Germinal center (tissue), 1 donor: ENCODE results near the gene ZBTB8A.
"Not testable (repeated sequence)": the region's sequence is repeated elsewhere in the genome, so short reads cannot be mapped to it uniquely, and the experiment has no call there.

Experiments
- DNase-seq: peaks from one replicate; pipeline ENCODE4 v3.0.0; 2012; ENCODE audit warnings: mixed read lengths, low spot score

The ZBTB8A gene

DNA sequence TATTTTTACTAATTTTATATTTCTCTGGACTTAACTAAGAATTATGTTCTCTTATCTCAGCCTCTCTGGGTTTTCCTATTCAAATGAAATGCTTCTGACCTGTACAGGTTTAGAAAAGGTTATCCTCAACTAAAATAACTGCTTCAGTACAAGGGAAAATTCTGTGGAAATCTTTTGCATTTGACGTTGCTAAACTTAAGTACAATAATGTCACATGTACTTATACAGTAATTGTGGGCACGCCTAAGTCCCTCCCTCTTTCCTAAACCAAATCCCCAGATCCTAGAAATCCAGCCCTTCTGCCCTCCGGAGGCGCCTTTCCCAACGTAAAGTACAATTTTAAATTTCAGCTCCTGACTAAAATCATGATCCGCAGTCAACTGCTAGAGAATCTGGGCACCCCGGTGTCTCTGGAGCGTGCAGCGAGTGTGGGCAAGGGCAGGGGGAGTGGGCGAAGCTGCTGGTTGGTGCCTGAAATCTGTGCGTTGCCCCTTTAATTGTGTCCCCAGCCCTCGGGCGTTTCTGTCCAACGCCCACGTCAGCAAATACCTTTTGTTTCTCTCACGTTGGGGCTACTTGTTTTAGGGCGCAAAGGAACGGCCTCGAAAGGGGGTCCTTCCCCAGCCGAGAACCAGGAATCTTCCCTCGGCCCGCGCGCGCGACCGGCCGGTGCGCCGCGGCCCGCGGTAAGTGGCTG lies at the start of gene ZBTB8A:
Gene ZBTB8A, plus strand, starts transcription at position 541 of the 697 bp plus-strand sequence. CDS start 53,505 bp downstream, outside the sequence.
- peak; percentile 32 for DNase-seq

- DNase-seq, result no peak
These were observed 49.3 kb upstream of the ZBTB8A start for GRCh38 chr1:32489774-32490454.

DNA sequence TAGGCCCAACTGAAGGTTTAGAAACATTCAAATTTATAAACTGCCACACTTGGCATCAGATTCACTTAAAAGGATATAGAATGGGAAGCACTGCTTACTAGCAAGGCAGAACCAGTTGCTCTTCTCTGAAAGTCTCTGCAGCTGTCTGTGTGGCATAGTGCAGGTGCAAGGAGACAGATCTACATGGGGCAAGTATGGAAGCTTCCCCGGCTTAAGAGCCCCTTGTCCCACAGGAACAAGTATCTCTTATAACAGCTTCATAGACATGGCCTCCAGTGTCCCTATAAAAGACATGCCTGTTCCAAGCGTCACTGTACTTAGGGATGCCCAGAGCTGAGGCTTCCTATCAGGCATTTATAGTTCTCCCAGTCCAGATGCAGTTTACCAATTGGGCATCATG lies 47.8 kb upstream of the ZBTB8A start:
- no peak for DNase-seq

- DNase-seq, result no peak
These were observed 45.0 kb upstream of the ZBTB8A start for GRCh38 chr1:32494196-32494595.

GRCh38 chr1:32494711-32495337 lies 44.4 kb upstream of the ZBTB8A start:
- no peak for DNase-seq

GRCh38 chr1:32496127-32496526 lies 43.1 kb upstream of the ZBTB8A start:
- DNase-seq, result no peak

DNA sequence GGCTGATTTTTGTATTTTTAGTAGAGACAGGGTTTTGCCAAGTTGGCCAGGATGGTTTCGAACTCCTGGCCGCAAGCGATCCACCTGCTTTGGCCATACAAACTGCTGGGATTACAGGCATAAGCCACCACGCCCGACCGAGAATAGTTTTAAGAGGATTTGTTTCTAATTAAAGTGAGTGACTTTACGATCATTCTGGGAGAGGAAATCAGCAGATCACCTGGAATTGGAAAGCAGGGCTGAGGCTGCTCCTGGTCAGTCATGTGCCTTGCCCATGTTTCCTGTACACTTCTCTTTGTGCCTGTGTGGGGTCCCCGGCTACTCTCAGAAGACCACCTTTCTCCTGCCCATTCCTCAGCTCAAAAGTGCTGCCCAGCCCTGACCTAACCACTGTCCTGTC lies 40.5 kb upstream of the ZBTB8A start:
- DNase-seq, result no peak

DNA sequence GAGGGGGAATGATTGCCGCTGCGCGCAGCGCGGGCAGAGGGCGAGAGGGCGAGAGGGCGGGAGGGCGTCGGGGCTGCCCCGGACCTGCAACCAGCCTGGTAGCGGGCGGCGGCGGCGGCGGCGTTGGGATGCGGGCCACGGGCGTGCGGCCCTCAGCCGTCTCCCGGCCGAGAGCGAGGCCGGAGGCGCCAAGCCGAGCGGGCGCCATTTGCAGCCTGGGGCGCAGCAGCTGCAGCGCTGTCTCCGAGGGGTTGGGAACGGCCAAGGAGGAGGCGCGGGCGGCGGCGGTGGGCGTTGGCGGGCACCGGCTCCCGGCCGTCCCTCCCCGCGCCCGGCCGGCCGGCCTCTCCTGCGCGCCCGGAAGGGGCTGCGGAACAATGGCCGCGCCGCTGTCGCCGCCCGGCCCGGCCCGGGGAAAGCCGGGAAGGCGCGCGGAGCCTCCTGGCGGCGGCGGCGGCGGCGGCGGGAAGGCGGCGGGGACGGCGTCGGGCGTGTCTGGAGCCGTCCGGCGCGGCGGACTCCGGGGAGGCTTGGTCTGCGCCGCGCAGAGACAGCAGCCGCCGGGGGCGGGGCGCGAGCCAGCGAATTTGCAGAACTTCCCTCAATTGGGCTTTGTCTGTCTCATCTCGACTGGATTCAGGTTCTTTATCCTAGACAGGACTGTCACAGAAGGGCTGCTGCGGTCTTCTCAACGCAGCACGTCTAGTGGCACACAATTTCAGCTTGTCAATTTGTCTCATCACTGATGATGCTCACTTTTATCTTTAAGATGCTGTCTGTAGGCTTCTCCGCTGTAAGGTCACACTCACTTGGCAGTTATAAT lies 38.6 kb upstream of the ZBTB8A start:
- DNase-seq, result peak; percentile 63

- no peak for DNase-seq
These were observed 37.4 kb upstream of the ZBTB8A start for GRCh38 chr1:32501865-32502264.

- DNase-seq, result no peak
These were observed 36.1 kb upstream of the ZBTB8A start for GRCh38 chr1:32503153-32503552.

DNA sequence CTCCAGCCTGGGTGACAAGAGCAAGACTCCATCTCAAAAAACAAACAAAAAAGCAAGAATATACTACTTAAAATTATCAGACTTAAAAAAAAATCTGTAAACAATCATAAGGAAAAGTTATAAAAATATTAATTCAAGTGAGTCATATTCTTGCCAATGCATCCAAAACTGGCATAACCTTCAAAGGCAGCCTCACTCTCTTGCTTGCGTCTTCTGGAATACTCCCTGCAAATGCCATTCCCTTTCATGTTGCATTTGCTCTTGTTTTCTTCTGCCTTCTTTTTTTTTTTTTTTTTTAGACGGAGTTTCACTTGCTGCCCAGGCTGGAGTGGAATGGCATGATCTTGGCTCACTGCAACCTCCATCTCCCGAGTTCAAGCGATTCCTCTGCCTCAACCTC lies 32.2 kb upstream of the ZBTB8A start:
- DNase-seq, result no peak

- no peak for DNase-seq
These were observed 30.5 kb upstream of the ZBTB8A start for GRCh38 chr1:32508761-32509160.

GRCh38 chr1:32509939-32510338 lies 29.3 kb upstream of the ZBTB8A start:
- DNase-seq, result no peak

DNA sequence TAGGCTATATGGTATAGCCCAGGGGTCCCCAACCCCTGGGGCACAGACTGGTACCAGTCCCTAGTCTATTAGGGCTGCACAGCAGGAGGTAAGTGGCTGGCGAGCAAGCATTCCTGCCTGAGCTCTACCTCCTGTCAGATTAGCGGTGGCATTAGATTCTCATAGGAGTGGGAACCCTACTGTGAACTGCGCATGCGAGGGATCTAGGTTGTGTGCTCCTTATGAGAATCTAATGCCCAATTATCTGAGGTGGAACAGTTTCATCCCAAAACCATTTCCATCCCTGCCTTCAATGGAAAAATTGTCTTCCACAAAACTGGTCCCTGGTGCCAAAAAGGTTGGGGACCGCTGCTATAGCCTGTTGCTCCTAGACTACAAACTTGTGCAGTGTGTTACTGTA lies 22.8 kb upstream of the ZBTB8A start:
- DNase-seq, result no peak

- DNase-seq, result no peak
These were observed 20.3 kb upstream of the ZBTB8A start for GRCh38 chr1:32518976-32519375.

DNA sequence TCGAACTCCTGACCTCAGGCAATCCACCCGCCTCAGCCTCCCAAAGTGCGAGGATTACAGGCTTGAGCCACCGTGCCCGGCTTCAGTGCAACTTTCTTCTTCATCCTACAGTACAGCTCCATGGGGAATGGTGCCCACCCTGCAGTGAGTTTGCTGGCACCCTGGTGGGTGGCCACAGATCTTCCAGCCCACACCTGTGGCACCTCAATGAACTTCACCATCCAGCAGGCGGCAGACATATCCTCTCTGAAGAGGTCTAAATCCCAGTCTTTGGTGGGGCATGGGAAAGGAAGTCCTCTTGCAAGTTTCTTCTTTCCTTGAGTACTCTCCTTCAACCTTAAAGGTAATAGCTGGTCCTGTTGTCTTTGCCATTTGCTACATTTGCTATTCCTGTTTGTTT lies 18.1 kb upstream of the ZBTB8A start:
- no peak for DNase-seq

GRCh38 chr1:32525053-32525452 lies 14.2 kb upstream of the ZBTB8A start:
- no peak for DNase-seq

- no peak for DNase-seq
These were observed 13.4 kb upstream of the ZBTB8A start for GRCh38 chr1:32525661-32526444.

GRCh38 chr1:32528550-32528949 lies 10.7 kb upstream of the ZBTB8A start:
- DNase-seq, result not testable (repeated sequence)

DNA sequence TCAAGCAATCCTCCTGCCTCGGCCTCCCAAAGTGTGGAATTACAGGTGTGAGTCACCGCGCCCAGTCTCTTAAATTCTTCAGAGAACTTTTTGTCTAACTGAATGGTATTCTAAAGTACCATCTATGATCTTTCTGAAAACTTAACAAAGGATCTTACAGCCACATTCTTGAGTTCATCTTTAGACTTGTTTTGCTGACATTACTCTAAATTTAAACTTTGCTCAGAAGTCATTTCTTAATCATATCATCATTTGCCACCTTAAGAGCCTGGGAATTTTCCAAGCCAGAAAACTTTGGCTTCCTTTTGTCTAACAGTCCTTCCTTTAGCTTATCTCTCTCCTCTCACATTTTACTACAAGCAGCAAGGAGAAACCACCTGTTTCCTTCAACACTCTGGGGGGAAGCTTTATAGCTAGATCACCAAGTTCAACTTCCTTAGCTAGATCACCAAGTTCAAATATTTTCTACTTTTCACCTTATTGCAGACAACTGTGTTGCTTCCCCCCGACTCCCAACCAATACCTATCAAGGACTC lies 5.4 kb upstream of the ZBTB8A start:
- no peak for DNase-seq

DNA sequence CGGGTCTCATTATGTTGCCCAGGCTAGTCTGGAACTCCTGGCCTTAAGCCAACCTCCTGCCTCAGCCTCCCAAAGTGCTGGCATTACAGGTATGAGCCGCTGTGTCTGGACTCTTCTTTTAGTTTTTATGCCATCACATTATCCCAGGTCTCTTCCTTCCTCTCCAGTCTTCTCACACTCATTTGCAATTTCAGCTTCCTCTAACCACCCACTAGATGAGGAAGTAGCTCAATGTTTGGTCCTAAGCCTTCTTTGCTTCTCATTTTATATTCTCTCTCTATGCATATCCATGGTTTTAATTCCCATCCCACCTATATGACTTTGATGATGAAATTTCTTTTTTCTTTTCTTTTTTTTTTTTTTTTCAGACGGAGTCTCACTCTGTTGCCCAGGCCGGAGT lies 3.1 kb upstream of the ZBTB8A start:
- peak; percentile 39 for DNase-seq
